Measurements from ENCODE around the gene XRN1.
"Not testable (repeated sequence)": the region's sequence is repeated elsewhere in the genome, so short reads cannot be mapped to it uniquely, and the experiment has no call there.

The XRN1 gene

GRCh38 chr3:142433110-142433509, 14.7 kb downstream of the XRN1 start:
- DNase-seq, result no peak

- no peak for DNase-seq
Observed at GRCh38 chr3:142429582-142429981, 18.3 kb downstream of the XRN1 start.

- no peak for DNase-seq
Observed at GRCh38 chr3:142424754-142425153, 23.1 kb downstream of the XRN1 start.

GRCh38 chr3:142418926-142419592, 28.8 kb downstream of the XRN1 start:
- DNase-seq, result no peak

- no peak for DNase-seq
Observed at GRCh38 chr3:142417302-142417701, 30.5 kb downstream of the XRN1 start.

GRCh38 chr3:142400537-142400936, 47.3 kb downstream of the XRN1 start:
- not testable (repeated sequence) for DNase-seq

- no peak for DNase-seq
Observed at GRCh38 chr3:142394921-142395622, 52.8 kb downstream of the XRN1 start.

GRCh38 chr3:142385078-142385477, 62.8 kb downstream of the XRN1 start:
- no peak for DNase-seq

GRCh38 chr3:142374687-142375086, 73.2 kb downstream of the XRN1 start:
- DNase-seq, result no peak

- not testable (repeated sequence) for DNase-seq
Observed at GRCh38 chr3:142369576-142369975, 78.3 kb downstream of the XRN1 start.

GRCh38 chr3:142366434-142366833, 81.4 kb downstream of the XRN1 start:
- DNase-seq, result no peak

GRCh38 chr3:142363936-142364467, 83.8 kb downstream of the XRN1 start:
- DNase-seq, result no peak

GRCh38 chr3:142363433-142363832, 84.4 kb downstream of the XRN1 start:
- DNase-seq, result not testable (repeated sequence)

- DNase-seq, result no peak
Observed at GRCh38 chr3:142359367-142359766, 88.5 kb downstream of the XRN1 start.

- DNase-seq, result no peak
Observed at GRCh38 chr3:142356818-142357217, 91.0 kb downstream of the XRN1 start.

GRCh38 chr3:142355692-142356091, 92.1 kb downstream of the XRN1 start:
- DNase-seq, result no peak

GRCh38 chr3:142354076-142354475, 93.8 kb downstream of the XRN1 start:
- DNase-seq, result no peak

- DNase-seq, result no peak
Observed at GRCh38 chr3:142353571-142353970, 94.3 kb downstream of the XRN1 start.

GRCh38 chr3:142352698-142353097, 95.1 kb downstream of the XRN1 start:
- DNase-seq, result not testable (repeated sequence)

- no peak for DNase-seq
Observed at GRCh38 chr3:142348460-142348859, 99.4 kb downstream of the XRN1 start.

GRCh38 chr3:142337994-142338393, 109.8 kb downstream of the XRN1 start:
- no peak for DNase-seq

GRCh38 chr3:142332390-142332789, 115.4 kb downstream of the XRN1 start:
- DNase-seq, result no peak

GRCh38 chr3:142324275-142324953, 123.4 kb downstream of the XRN1 start:
- DNase-seq, result not testable (repeated sequence)

GRCh38 chr3:142319912-142320311, 127.9 kb downstream of the XRN1 start:
- no peak for DNase-seq

Data from SHP77 (cell line).